ENCODE data around the gene DUS4L. TPM values are rescaled to one million over a fixed set of nuclear protein-coding genes. Genes with fewer than 3 reads are reported as not detected.

The DUS4L gene
- total RNA-seq, 1 donor from 2014 or later = 6.6 TPM

DNA sequence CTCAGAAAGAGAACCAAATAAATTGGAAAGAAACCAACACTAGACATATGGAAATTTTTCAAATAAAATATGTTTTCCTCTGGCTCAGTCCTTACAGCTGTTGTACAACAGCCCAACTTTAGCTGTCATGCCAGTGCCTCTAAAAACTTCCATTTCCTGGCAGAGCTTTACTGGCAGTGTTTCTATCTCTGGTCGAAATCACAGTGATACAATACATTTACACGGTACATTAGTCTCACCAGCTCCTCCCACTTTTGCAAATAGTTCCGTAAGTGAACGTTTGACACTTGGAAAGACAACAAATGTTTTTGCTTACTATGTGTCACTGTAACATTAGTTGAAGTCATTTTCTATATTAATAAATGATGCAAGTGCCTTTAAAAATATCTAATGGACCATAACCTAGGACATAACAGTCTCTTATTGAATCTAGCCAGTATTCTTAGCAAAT is 46.1 kb downstream of the DUS4L start:
- intact Hi-C loops (cut with micrococcal nuclease) = no loop called here
- ATAC-seq (peak; percentile 82), DNase-seq (no peak)

DNA sequence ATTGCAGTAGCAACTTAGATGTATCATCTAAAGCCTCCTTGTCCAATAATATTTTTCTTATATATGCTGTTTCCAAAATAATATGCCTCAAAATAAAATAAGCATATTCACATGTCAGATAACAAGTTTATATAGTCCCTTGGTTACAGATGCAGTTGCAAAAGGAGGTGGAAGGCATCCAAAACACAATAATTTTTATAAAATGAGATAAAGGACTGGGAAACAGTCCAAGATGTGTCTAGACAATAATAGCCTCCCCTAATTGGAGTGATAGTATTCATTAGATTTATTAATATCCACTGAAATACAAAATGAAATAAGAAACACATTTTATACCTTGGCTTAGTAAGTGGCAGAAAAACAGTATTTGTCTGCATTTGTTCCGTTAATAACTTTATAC is 46.6 kb downstream of the DUS4L start:
- intact Hi-C loops (cut with micrococcal nuclease) = no loop called here
- DNase-seq = no peak
- ATAC-seq = peak; percentile 70

DNA sequence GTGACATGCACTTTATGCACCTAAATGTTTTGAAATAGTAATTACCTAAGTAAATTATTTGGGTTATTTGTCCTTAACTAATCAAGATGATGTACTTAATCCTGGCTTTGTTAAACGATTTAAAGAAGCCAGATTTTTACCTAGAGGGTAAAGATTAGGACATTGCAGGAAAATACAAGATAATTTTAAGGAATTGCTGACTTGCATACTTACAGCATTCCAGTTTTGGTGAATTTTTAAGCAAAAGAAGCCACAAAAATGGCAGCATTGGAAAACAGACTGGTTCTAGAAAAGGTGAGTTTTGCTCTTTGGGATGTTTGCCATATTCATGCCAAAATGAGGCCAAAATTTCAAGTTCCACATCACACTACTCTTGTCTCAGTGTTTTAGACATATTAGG is 49.7 kb downstream of the DUS4L start:
- ATAC-seq (no peak), DNase-seq (no peak)
- intact Hi-C loops (cut with micrococcal nuclease) = no loop called here

DNA sequence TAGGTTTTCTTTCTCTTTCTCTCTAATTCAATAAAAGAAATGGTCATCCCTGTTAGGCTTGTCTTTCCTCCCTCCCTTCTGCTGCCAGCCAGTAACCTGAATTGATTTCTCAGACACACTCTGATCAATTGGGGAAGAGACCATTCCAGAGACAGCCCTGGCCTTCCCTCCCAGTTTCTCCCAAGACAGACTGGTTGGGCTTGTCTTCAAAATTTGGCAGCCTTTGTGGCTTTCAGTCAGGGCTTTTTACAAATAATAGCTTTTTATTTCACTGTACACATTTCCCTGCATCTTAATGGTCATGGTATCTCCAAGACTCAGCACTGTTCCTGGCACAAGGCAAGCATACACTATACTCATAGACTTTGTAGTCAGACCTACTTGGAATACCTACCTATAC is 50.2 kb downstream of the DUS4L start:
- ATAC-seq (no peak), DNase-seq (no peak)
- intact Hi-C loops (cut with micrococcal nuclease) = no loop called here

DNA sequence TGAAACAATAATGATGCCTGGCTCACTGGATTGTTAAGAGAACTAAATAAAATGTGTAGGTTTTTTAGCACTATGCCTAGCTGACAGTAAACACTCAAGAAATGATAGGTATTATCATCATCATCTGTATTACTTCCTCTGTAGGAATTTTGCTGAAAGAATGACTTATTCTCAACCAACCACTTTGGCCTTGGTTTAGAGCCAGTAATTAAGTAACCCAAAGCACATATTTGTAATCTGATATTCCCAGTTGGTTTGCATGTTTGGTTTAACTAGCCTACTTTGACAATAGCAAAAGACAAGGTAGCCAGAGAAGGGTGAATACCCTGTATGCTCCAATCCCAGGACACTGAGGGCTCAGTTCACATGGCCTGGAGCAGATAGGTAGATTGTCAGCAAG is 50.7 kb downstream of the DUS4L start:
- no peak for DNase-seq
- intact Hi-C loops (cut with micrococcal nuclease) = no loop called here
- no peak for ATAC-seq

DNA sequence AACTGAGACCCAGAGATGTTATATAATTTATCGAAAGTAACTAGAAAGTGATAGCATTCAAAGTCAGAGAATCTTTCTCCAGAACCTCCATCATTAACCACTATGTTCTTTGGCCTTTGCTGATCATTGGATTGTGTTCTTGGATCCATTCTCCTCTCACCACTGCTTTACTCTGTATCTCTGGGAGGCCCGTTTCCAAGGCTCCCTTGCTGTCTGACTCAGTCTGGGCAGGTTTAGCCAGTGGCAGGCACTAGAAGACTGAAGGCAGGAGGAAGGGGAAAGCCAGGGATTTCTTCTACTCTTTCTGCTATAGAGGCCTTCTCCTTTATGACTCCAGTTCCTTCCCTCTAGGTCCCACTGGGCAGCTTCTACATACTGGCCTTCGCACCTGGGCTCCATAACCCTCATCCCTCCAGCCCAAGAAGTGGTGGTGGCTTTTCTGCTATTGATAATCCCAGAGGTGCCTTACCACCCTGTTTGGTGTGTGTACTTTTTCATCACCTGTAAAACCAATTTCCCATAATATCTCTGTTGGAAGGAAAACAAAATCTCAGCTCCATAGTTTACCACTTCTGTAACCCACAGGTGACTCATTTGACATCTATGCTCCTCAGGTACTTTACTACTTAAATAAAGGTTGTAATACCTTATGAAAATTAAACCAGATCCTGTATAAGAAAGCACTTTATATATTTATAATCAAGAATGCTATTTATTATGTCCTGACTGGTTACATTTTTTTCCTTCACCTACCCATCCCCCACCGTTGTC is 52.3 kb downstream of the DUS4L start:
- intact Hi-C loops (cut with micrococcal nuclease) = no loop called here
- DNase-seq (no peak), ATAC-seq (no peak)

DNA sequence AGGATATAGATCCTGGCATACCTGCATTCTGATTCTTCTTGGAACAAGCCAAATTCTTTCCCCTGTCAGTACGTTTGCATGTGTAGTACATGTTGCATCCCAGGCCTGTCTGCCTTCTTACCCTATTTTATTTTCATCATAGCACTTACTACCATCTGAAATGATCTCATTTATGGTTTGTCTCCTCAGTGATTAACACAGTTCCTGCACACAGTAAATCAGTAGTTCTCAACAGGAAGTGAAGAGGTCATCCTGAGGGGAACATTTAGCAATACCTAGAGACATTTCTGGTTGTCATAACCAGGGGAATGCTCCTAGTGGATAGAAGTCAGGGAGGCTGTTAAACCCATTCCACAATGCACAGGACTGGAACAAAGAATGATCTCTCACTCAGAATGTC is 58.7 kb downstream of the DUS4L start:
- intact Hi-C loops (cut with micrococcal nuclease) = no loop called here
- ATAC-seq (peak; percentile 57), DNase-seq (no peak)

DNA sequence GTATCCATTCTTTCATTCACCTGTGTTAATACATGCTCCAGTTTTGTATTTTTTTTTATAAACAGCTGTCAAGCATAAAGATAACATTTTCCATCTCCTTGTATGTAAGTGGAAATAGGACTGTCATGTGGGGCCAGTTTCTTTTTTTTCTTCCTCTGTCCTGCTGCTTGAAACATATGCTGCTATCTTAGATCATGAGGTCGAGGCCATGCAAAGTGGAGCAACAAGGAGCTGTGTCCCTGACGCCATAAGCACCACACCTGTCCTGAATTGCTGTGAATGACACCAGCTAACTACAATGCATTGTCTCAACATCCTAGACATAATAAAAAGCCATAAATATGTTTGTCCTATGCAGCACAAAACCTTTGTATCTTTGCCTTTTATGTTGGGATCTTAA is 59.1 kb downstream of the DUS4L start:
- ATAC-seq (no peak), DNase-seq (no peak)
- intact Hi-C loops (cut with micrococcal nuclease) = no loop called here

DNA sequence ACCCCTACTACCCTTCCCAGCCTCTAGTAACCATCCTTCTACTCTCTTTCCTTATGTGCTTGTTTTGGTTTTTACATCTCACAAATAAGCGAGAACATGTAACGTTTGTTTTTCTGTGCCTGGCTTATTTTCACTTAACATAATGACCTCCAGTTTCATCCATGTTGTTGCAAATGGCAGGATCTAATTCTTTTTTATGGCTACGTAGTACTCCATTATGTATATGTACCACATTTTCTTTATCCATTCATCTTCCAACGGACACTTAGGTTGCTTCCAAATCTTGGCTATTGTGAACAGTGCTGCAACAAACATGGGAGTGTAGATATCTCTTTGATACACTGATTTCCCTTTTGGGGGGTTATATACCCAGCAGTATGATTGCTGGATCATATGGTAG is 63.2 kb downstream of the DUS4L start:
- no peak for DNase-seq
- intact Hi-C loops (cut with micrococcal nuclease) = no loop called here
- no peak for ATAC-seq

Other genes with a start within 250 kb of the DUS4L start
- gene GPR22, start 93.9 kb upstream of the DUS4L start, total RNA-seq = 54.4 TPM
- 54.0 TPM for gene COG5, start 51 bp upstream of the DUS4L start, total RNA-seq
- gene BCAP29, start 16.3 kb downstream of the DUS4L start, total RNA-seq = 114 TPM
- 0.40 TPM for gene SLC26A4, start 96.9 kb downstream of the DUS4L start, total RNA-seq
- gene CBLL1, start 180.2 kb downstream of the DUS4L start, total RNA-seq = 24.8 TPM
- not detected for gene SLC26A3, start 239.3 kb downstream of the DUS4L start, total RNA-seq

Data from left ventricle myocardium superior (tissue), 1 donor.